OCI-LY1 (cell line): Measurements from ENCODE around the gene SPINT1.

ENCODE experiments used
- CTCF ChIP-seq: fragments of 200-600 bp; sonication (generic), shearing (Covaris generic); IDR thresholded peaks from 2 replicates; pipeline ENCODE4 v1.5.1; 2017; ENCODE audit warnings: mild to moderate bottlenecking, antibody characterized with exemption, low read length, moderate library complexity, mixed read lengths
- EZH2 ChIP-seq: fragments of 200-600 bp; sonication (generic), shearing (Covaris generic); IDR thresholded peaks from 2 replicates; pipeline ENCODE4 v1.8.0; 2017; ENCODE audit warnings: borderline replicate concordance, mixed run types, mild to moderate bottlenecking, antibody characterized with exemption, low read length, moderate library complexity, mixed read lengths

- TF ChIP-seq CTCF (no peak), EZH2 (no peak)
Measured at GRCh38 chr15:40838756-40839155, 5.1 kb upstream of the SPINT1 start.
